ENCODE results near the gene KIAA1217. TPM values are rescaled to one million over a fixed set of nuclear protein-coding genes. Genes with fewer than 3 reads are reported as not detected.

Gene KIAA1217, protein sequence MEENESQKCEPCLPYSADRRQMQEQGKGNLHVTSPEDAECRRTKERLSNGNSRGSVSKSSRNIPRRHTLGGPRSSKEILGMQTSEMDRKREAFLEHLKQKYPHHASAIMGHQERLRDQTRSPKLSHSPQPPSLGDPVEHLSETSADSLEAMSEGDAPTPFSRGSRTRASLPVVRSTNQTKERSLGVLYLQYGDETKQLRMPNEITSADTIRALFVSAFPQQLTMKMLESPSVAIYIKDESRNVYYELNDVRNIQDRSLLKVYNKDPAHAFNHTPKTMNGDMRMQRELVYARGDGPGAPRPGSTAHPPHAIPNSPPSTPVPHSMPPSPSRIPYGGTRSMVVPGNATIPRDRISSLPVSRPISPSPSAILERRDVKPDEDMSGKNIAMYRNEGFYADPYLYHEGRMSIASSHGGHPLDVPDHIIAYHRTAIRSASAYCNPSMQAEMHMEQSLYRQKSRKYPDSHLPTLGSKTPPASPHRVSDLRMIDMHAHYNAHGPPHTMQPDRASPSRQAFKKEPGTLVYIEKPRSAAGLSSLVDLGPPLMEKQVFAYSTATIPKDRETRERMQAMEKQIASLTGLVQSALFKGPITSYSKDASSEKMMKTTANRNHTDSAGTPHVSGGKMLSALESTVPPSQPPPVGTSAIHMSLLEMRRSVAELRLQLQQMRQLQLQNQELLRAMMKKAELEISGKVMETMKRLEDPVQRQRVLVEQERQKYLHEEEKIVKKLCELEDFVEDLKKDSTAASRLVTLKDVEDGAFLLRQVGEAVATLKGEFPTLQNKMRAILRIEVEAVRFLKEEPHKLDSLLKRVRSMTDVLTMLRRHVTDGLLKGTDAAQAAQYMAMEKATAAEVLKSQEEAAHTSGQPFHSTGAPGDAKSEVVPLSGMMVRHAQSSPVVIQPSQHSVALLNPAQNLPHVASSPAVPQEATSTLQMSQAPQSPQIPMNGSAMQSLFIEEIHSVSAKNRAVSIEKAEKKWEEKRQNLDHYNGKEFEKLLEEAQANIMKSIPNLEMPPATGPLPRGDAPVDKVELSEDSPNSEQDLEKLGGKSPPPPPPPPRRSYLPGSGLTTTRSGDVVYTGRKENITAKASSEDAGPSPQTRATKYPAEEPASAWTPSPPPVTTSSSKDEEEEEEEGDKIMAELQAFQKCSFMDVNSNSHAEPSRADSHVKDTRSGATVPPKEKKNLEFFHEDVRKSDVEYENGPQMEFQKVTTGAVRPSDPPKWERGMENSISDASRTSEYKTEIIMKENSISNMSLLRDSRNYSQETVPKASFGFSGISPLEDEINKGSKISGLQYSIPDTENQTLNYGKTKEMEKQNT (N-terminal part only)
- total RNA-seq (2012; rRNA removed): 3.1 and 3.4 TPM in 2 replicates
- 3.4 and 4.4 TPM in 2 replicates for polyA plus RNA-seq (2012; rRNA removed)
- polyA plus RNA-seq (2012; cell fraction: cytosol; rRNA removed): 2.3 and 3.1 TPM in 2 replicates
- polyA plus RNA-seq (2012; cell fraction: nucleus; rRNA removed; ENCODE audit: low replicate concordance): 7.0 and 13.4 TPM in 2 replicates
- Bru-seq, nascent RNA: percentile 42 among the genes with signal in this experiment
- BruChase-seq, experiment 1, labeled RNA remaining after a 6-hour chase: percentile 38 among the genes with signal in this experiment
- percentile 35 among the genes with signal in this experiment for BruChase-seq, experiment 2, labeled RNA remaining after a 2-hour chase
- long read RNA-seq, partial matches to known transcripts: 2 of 4 reads
- long read RNA-seq, other reads (novel, unspliced or antisense): 2 of 4 reads

DNA sequence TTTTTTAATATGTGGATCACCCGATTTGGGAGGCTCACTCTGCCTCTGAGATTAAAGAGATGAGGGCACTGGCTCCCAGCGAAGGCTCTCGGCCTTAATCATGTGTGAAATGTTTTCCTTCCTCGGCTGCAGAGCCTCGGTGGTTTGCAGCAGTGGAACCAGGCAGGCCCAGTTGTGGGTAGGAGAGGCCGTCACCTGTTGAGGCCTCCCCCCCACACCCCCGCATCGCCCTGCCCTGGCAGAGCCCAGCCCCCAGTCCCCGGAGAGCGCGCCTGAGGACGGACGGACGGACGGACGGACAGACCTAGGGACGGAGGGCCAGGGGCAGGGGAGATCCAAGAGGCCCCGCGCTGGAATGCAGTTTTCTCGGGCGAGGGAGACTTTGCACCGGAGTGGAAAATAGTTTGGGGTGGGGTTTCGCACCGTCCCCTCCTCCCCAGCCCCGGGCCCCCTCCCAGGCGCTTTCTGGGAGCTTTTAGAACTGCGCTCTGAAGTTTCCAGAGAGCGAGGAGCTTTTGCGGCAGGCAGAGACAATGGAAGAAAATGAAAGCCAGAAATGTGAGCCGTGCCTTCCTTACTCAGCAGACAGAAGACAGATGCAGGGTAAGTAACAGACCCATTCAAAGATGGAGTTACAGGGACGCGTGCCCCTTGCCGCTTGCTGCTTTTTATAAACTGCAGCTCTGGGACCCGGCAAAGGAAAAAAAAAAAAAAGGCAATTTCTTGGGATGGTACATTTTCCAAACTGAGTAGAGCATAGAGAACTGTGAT is at the start of gene KIAA1217:
Gene KIAA1217, plus strand, starts transcription at position 478 of the 771 bp plus-strand sequence. Its CDS starts 56 bp downstream, at position 534.
- CTCF ChIA-PET: interaction anchor here (0.6 to 1.4 kb wide), 2 partner anchors 151 to 210 kb away, joined by 4 to 13 read pairs; no protein-coding TSS in a partner anchor
- H2BK20ac ChIP-seq (ENCODE audit: low read depth, low read length): no peak within 1 kb of the TSS
- H4K91ac ChIP-seq (ENCODE audit: insufficient read depth, low read depth, low read length): no peak within 1 kb of the TSS
- H3K4ac ChIP-seq (ENCODE audit: low read depth, low read length): no peak within 1 kb of the TSS
- no TSS peak for BruUV-seq (replicated peaks)
- H3K56ac ChIP-seq (ENCODE audit: extremely low read depth, insufficient read depth, low read length): no peak within 1 kb of the TSS
- peak; percentile 70 for ATAC-seq (ENCODE audit: low read depth)
- H3K4me2 ChIP-seq (ENCODE audit: low read depth, low read length): peak within 1 kb of the TSS; percentile 58
- peaks cover 3% of the 10 kb centered on the region; the same call in 1 of the 2 replicates for H3K27me3 ChIP-seq (ENCODE audit: control insufficient read depth, insufficient read depth, low read length)
- 0% methylated on average over 4 of the region's 34 CpGs; no CpG with 5 or more reads in 1 of the 2 experiments for WGBS, 2 experiments (ENCODE audit: extremely low coverage in 2 of 2, insufficient read length in 1 of 2)
- POLR2A ChIA-PET (ENCODE audit: unreplicated experiment): no interaction called here
- no peak within 1 kb of the TSS for H4K5ac ChIP-seq (ENCODE audit: low read depth, low read length)
- 0 out of 2 replicates have a peak, but pooled peaks cover 3% of the 10 kb centered on the region for H3K9me1 ChIP-seq (ENCODE audit: insufficient read depth, low read length)
- peak; percentile 29 for DNase-seq
- no peaks in the 10 kb centered on the region for H4K20me1 ChIP-seq (ENCODE audit: insufficient read depth, low read length)
- H3K23ac ChIP-seq (ENCODE audit: low read depth, low read length): no peak within 1 kb of the TSS
- no peak within 1 kb of the TSS for H2BK5ac ChIP-seq (ENCODE audit: low read depth, low read length, poor library complexity, severe bottlenecking)
- H3K14ac ChIP-seq (replicated peaks; ENCODE audit: low read depth, low read length): no peak within 1 kb of the TSS
- H2AK5ac ChIP-seq (ENCODE audit: low read depth, low read length): no peak within 1 kb of the TSS
- H2BK120ac ChIP-seq (ENCODE audit: low read depth, low read length): no peak within 1 kb of the TSS
- no peak within 1 kb of the TSS; the same call in 1 of the 2 replicates for H3K27ac ChIP-seq (ENCODE audit: insufficient read depth, low read length)
- no peak within 1 kb of the TSS for H3K18ac ChIP-seq (ENCODE audit: low read depth, low read length)
- in situ Hi-C loops (cut with MboI; ENCODE audit: low sequenced_read_pairs): loop anchor here (25.0 kb wide), 1 partner anchor 1047 kb away; no protein-coding TSS in a partner anchor
- H3K36me3 ChIP-seq (ENCODE audit: control insufficient read depth, insufficient read depth, low read length): no peaks in the 10 kb centered on the region
- H3K4me3 ChIP-seq (ENCODE audit: insufficient read depth, low read depth, low read length): peak within 1 kb of the TSS; percentile 13
- intact Hi-C loops (cut with micrococcal nuclease): loop anchor here (5.0 kb wide), 1 partner anchor 153 kb away; no protein-coding TSS in a partner anchor
- H2BK15ac ChIP-seq (ENCODE audit: low read depth, low read length): no peak within 1 kb of the TSS
- peak within 1 kb of the TSS; percentile 74 for H2AFZ ChIP-seq (replicated peaks; ENCODE audit: low read length, poor library complexity)
- no peak within 1 kb of the TSS for H4K8ac ChIP-seq (ENCODE audit: low read depth in 2 of 2, low read length in 2 of 2)
- no peaks in the 10 kb centered on the region for H3K9me3 ChIP-seq (ENCODE audit: control insufficient read depth, insufficient read depth, low read length)
- H3K9ac ChIP-seq (ENCODE audit: low read depth, low read length): peak within 1 kb of the TSS; percentile 5; the same call in 1 of the 2 replicates
- dilution Hi-C loops (cut with HindIII; ENCODE audit: low sequenced_read_pairs, unreplicated experiment): no loop called here
- H3K79me1 ChIP-seq (ENCODE audit: low read depth in 1 of 2, low read length in 2 of 2): no peaks in the 10 kb centered on the region
- peaks cover 4% of the 10 kb centered on the region; the same call in 1 of the 2 replicates for H3K4me1 ChIP-seq (ENCODE audit: control insufficient read depth, insufficient read depth, low read length)
- H2AK9ac ChIP-seq (replicated peaks; ENCODE audit: low read depth, low read length, poor library complexity): no peak within 1 kb of the TSS
- TF ChIP-seq BHLHE40 (IDR thresholded peaks at IDR 0.05; ENCODE audit: low read depth, low read length) (no peak), SMC3 (IDR thresholded peaks at IDR 0.05; ENCODE audit: low read depth, low read length) (no peak), MXI1 (IDR thresholded peaks at IDR 0.05; ENCODE audit: borderline replicate concordance, low read depth, low read length) (no peak), CHD1 (IDR thresholded peaks at IDR 0.05; ENCODE audit: low read depth, low read length) (no peak), NFE2L2 (IDR thresholded peaks at IDR 0.05; ENCODE audit: low read depth, low read length) (no peak), RAD21 (IDR thresholded peaks at IDR 0.05; ENCODE audit: low read length) (no peak), MAFK (IDR thresholded peaks at IDR 0.05; ENCODE audit: low read depth, low read length) (no peak)
- TF ChIP-seq, protein P1, sequence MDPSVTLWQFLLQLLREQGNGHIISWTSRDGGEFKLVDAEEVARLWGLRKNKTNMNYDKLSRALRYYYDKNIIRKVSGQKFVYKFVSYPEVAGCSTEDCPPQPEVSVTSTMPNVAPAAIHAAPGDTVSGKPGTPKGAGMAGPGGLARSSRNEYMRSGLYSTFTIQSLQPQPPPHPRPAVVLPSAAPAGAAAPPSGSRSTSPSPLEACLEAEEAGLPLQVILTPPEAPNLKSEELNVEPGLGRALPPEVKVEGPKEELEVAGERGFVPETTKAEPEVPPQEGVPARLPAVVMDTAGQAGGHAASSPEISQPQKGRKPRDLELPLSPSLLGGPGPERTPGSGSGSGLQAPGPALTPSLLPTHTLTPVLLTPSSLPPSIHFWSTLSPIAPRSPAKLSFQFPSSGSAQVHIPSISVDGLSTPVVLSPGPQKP (IDR thresholded peaks at IDR 0.05; ENCODE audit: borderline replicate concordance, low read depth, low read length): no peak
